Keratinocyte (primary cell): ENCODE data around the gene BNC2. TPM values are rescaled to one million over a fixed set of nuclear protein-coding genes. Genes with fewer than 3 reads are reported as not detected.

Source experiments
- DNase-seq: peaks from one replicate; pipeline ENCODE4 v3.0.0-alpha.2; 2011; ENCODE audit warnings: low read depth, missing footprints, low spot score
- FAIRE-seq: peaks from 2 replicates; lab custom pipeline; 2011; peaks lifted over from hg19 to GRCh38; lab: Jason Lieb, UNC
- H2AFZ ChIP-seq: 2 replicates; pipeline ENCODE4 v1.6.0; 2012; ENCODE audit warnings: low read length, control low read depth, inconsistent platforms; ENCODE audit not compliant: control insufficient read depth
- H3K27ac ChIP-seq: 2 replicates; pipeline ENCODE4 v1.5.1; 2011; ENCODE audit warnings: low read length; ENCODE audit not compliant: control insufficient read depth, insufficient read depth
- H3K27me3 ChIP-seq: 3 replicates; pipeline ENCODE4 v1.6.0; 2011; ENCODE audit warnings: low read length; ENCODE audit not compliant: control insufficient read depth, insufficient read depth; ENCODE audit errors: extremely low read depth
- H3K36me3 ChIP-seq, 2 experiments: 2 replicates in 1 of 2; 3 replicates in 1 of 2; pipeline ENCODE4 v1.5.1; 2011; ENCODE audit warnings: low read length in 2 of 2, mild to moderate bottlenecking in 1 of 2; ENCODE audit not compliant: control insufficient read depth in 2 of 2, insufficient read depth in 2 of 2; ENCODE audit errors: extremely low read depth in 1 of 2
- H3K4me1 ChIP-seq: 3 replicates; pipeline ENCODE4 v1.5.1; 2011; ENCODE audit warnings: low read length; ENCODE audit not compliant: control insufficient read depth, insufficient read depth; ENCODE audit errors: extremely low read depth
- H3K4me2 ChIP-seq: 3 replicates; pipeline ENCODE4 v1.6.0; 2011; ENCODE audit warnings: low read depth, low read length; ENCODE audit not compliant: control insufficient read depth, insufficient read depth; ENCODE audit errors: extremely low read depth
- H3K4me3 ChIP-seq, 3 experiments: fragments of 200-600 bp in 1 of 3; sonication (generic) in 1 of 3; 2 replicates in 2 of 3; 3 replicates in 1 of 3; pipeline ENCODE4 v1.5.1; 2011 to 2016; ENCODE audit warnings: low read length in 3 of 3, mild to moderate bottlenecking in 3 of 3, control low read depth in 2 of 3, inconsistent platforms in 1 of 3, low read depth in 1 of 3, mixed read lengths in 1 of 3, mixed run types in 1 of 3, moderate library complexity in 1 of 3; ENCODE audit not compliant: control insufficient read depth in 2 of 3, insufficient read depth in 2 of 3; ENCODE audit errors: extremely low read depth in 1 of 3
- H3K79me2 ChIP-seq: 2 replicates; pipeline ENCODE4 v1.6.0; 2012; ENCODE audit warnings: low read length; ENCODE audit not compliant: control insufficient read depth, insufficient read depth
- H3K9ac ChIP-seq: 3 replicates; pipeline ENCODE4 v1.6.0; 2011; ENCODE audit warnings: low read length; ENCODE audit not compliant: control insufficient read depth, insufficient read depth; ENCODE audit errors: extremely low read depth
- H3K9me1 ChIP-seq: 3 replicates; pipeline ENCODE4 v1.6.0; 2011; ENCODE audit warnings: low read length; ENCODE audit not compliant: control insufficient read depth, insufficient read depth; ENCODE audit errors: extremely low read depth
- H3K9me3 ChIP-seq: 2 replicates; pipeline ENCODE4 v1.5.1; 2012; ENCODE audit warnings: low read depth, low read length; ENCODE audit not compliant: control insufficient read depth
- H4K20me1 ChIP-seq: 3 replicates; pipeline ENCODE4 v1.6.0; 2011; ENCODE audit warnings: low read length; ENCODE audit not compliant: control insufficient read depth, insufficient read depth; ENCODE audit errors: extremely low read depth
- CTCF ChIP-seq, 3 experiments: IDR thresholded peaks in 1 of 3; conservative IDR thresholded peaks in 1 of 3; optimal IDR thresholded peaks in 1 of 3; 2 replicates in 2 of 3; 3 replicates in 1 of 3; pipeline versions ENCODE3 to v1.5.1; 2011; ENCODE audit warnings: low read length in 3 of 3, mild to moderate bottlenecking in 3 of 3, moderate library complexity in 2 of 3, control low read depth in 1 of 3, inconsistent platforms in 1 of 3; ENCODE audit not compliant: insufficient read depth in 2 of 3; ENCODE audit errors: extremely low read depth in 1 of 3
- EZH2 ChIP-seq: IDR thresholded peaks from one replicate; pipeline ENCODE4 v1.6.1; 2012; ENCODE audit warnings: inconsistent platforms, mild to moderate bottlenecking, low read length, moderate library complexity
- dilution Hi-C: fragments of 300-500 bp; cut with MboI; formaldehyde crosslinking; loops from one replicate; pipeline ENCODE4 v1.7.0; 2020; ENCODE audit warnings: low sequenced_read_pairs; ENCODE audit not compliant: extremely low pct_ligation_motif_present
- polyA plus RNA-seq, 5 experiments: library from polyadenylated mRNA; depleted of rRNA in 3 of 5; stranded (reverse) in 3 of 5; stranded (forward) in 1 of 5; unstranded in 1 of 5; fragments of >200 nt; gene quantifications; 1 replicate in 1 of 5; 2 replicates in 3 of 5; 3 replicates in 1 of 5; pipeline versions ENCODE4 v1.2.1 to v1.2.3, GENCODE V29; 2011 to 2012; ENCODE audit warnings: missing spikeins in 2 of 5, low read depth in 1 of 5, low replicate concordance in 1 of 5

The BNC2 gene
- polyA plus RNA-seq, 1 donor (not counting 4 experiments of a cell fraction or from before 2014, with no cell fraction given): 1.1 TPM

DNA sequence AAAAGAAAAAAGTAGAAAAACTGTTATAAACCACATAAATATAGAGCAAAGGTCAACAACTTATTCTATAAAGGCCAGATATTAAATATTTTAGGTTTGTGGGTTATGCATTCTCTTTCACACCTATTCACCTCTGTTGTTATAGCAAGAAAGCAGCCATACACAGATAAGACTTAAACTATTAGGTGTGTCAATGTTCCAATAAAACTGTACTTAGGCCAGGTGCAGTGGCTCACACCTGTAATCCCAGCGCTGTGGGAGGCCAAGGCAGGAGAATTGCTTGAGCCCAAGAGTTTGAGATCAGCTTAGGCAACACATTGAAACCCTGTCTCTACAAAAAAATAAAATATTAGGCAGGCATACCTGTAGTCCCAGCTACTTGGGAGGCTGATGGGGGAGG lies 314.7 kb downstream of the BNC2 start:
- H4K20me1 ChIP-seq: no peaks in the 10 kb centered on the region
- no peaks in the 10 kb centered on the region for H3K36me3 ChIP-seq
- H3K4me2 ChIP-seq: no peak overlapping the region
- no peaks in the 10 kb centered on the region for H3K4me1 ChIP-seq
- no peak overlapping the region for H2AFZ ChIP-seq
- H3K79me2 ChIP-seq: no peaks in the 10 kb centered on the region
- no peak overlapping the region for H3K4me3 ChIP-seq
- H3K9me1 ChIP-seq: no peaks in the 10 kb centered on the region
- H3K9ac ChIP-seq: no peak overlapping the region
- DNase-seq: no peak
- no peaks in the 10 kb centered on the region for H3K27me3 ChIP-seq
- TF ChIP-seq CTCF (optimal IDR thresholded peaks at IDR 0.05 in 1 of 3, IDR thresholded peaks at IDR 0.05 in 1 of 3, conservative IDR thresholded peaks at IDR 0.05 in 1 of 3; ENCODE audit: extremely low read depth in 1 of 3, insufficient read depth in 2 of 3, low read length in 3 of 3) (no peak), EZH2 (no peak)
- no peak overlapping the region for H3K27ac ChIP-seq
- no peaks in the 10 kb centered on the region for H3K9me3 ChIP-seq
- FAIRE-seq: no peak
- dilution Hi-C loops: no loop called here

GRCh38 chr9:16553869-16554540 lies 316.5 kb downstream of the BNC2 start:
- Histone ChIP-seq H3K36me3 (no peaks in the 10 kb centered on the region), H4K20me1 (no peaks in the 10 kb centered on the region), H3K4me3 (no peak overlapping the region), H2AFZ (no peak overlapping the region), H3K27ac (no peak overlapping the region), H3K4me1 (no peaks in the 10 kb centered on the region), H3K9me1 (no peaks in the 10 kb centered on the region), H3K9me3 (no peaks in the 10 kb centered on the region), H3K79me2 (no peaks in the 10 kb centered on the region), H3K4me2 (no peak overlapping the region), H3K27me3 (no peaks in the 10 kb centered on the region), H3K9ac (no peak overlapping the region)
- FAIRE-seq: no peak
- DNase-seq: no peak
- dilution Hi-C loops: no loop called here
- no peak for TF ChIP-seq CTCF (optimal IDR thresholded peaks at IDR 0.05 in 1 of 3, IDR thresholded peaks at IDR 0.05 in 1 of 3, conservative IDR thresholded peaks at IDR 0.05 in 1 of 3; ENCODE audit: extremely low read depth in 1 of 3, insufficient read depth in 2 of 3, low read length in 3 of 3)
- TF ChIP-seq EZH2: no peak
